ENCODE data around the gene LAMP2. TPM values are rescaled to one million over a fixed set of nuclear protein-coding genes. Genes with fewer than 3 reads are reported as not detected.

The LAMP2 gene
- total RNA-seq, 1 experiment from 2014 or later = 46.1 TPM

DNA sequence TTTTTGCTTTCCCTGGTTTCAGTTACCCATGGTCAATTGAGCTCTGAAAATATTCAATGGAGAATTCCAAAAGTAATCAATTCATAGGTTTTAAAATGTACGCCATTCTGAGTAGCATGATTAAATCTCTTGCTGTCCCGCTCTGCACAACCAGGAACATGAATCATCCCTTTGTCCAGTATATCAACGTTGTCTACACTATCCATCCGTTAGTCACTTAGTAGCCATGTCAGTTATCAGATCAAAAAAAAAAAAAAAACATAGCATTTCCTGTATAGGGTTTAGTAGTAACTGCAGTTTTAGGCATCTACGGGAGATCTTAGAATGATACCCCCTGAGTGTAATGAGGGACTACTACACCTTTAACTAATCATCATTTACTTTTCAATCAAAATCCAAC, 15.1 kb downstream of the LAMP2 start:
- peaks cover 11% of the 10 kb centered on the region for H3K79me2 ChIP-seq (ENCODE audit: low read length)
- H2AFZ ChIP-seq (ENCODE audit: low read length) = no peak overlapping the region
- DNase-seq = no peak
- 0 out of 2 replicates have a peak, but pooled peaks cover 3% of the 10 kb centered on the region for H3K36me3 ChIP-seq (ENCODE audit: insufficient read depth, low read length)
- H4K20me1 ChIP-seq (ENCODE audit: insufficient read depth, low read depth, low read length) = no peaks in the 10 kb centered on the region
- no peak overlapping the region for H3K27ac ChIP-seq (ENCODE audit: low read length)
- peaks cover 40% of the 10 kb centered on the region for H3K4me1 ChIP-seq (ENCODE audit: low read length)
- no peaks in the 10 kb centered on the region for H3K27me3 ChIP-seq (ENCODE audit: low read length)
- H3K4me2 ChIP-seq (ENCODE audit: low read depth, low read length, poor library complexity, severe bottlenecking) = no peak overlapping the region
- no peaks in the 10 kb centered on the region for H3K9me3 ChIP-seq (ENCODE audit: low read length)
- H3K9me2 ChIP-seq (replicated peaks; ENCODE audit: insufficient read depth, low read length) = no peaks in the 10 kb centered on the region
- H3K4me3 ChIP-seq (ENCODE audit: low read length) = no peak overlapping the region
- H3K9ac ChIP-seq (ENCODE audit: low read length) = no peak overlapping the region

DNA sequence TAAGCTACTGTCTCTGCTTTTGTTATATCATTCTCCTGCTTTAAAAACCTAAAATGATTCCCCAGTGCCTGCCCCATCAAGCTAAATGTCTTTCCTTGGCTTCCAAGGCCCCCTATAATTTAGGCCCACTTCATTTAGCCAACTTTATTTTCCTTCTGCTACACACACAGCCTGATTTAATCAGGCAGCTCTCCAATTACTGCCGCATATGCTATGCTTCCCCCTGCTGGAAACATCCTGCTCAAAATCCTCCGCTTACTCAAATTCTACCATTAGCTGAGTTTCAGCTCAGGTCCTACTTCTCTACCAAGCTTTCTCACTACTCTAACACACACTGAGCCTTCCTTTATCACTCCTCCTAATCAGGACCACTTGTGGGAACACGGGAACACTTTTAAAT, 17.0 kb downstream of the LAMP2 start:
- Histone ChIP-seq H3K4me3 (ENCODE audit: low read length) (no peak overlapping the region), H3K4me2 (ENCODE audit: low read depth, low read length, poor library complexity, severe bottlenecking) (no peak overlapping the region), H3K4me1 (ENCODE audit: low read length) (peaks cover 22% of the 10 kb centered on the region), H3K27me3 (ENCODE audit: low read length) (no peaks in the 10 kb centered on the region), H2AFZ (ENCODE audit: low read length) (no peak overlapping the region), H3K9ac (ENCODE audit: low read length) (no peak overlapping the region), H3K9me3 (ENCODE audit: low read length) (no peaks in the 10 kb centered on the region), H4K20me1 (ENCODE audit: insufficient read depth, low read depth, low read length) (no peaks in the 10 kb centered on the region), H3K79me2 (ENCODE audit: low read length) (peaks cover 11% of the 10 kb centered on the region), H3K36me3 (ENCODE audit: insufficient read depth, low read length) (0 out of 2 replicates have a peak, but pooled peaks cover 3% of the 10 kb centered on the region), H3K27ac (ENCODE audit: low read length) (no peak overlapping the region), H3K9me2 (replicated peaks; ENCODE audit: insufficient read depth, low read length) (no peaks in the 10 kb centered on the region)
- DNase-seq = peak; percentile 61

DNA sequence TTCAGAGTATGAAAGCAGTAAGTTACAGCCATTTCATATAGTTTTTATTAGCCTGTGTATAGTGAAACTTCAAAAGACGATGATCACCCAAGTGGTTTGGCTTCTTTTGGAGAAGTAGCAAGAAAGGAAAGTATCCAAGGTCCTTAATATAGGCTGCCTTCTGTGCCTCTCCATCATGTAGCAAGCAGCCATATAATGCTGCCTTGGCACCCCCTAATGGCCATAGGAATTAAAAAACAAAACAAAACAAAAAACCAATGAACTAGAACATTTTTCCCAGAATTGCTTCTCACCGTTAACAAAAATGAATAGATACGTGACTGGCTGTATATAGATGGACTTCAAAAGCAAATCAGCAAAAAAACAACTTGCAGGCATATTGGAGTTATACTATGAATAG, 18.9 kb downstream of the LAMP2 start:
- Histone ChIP-seq H3K4me3 (ENCODE audit: low read length) (no peak overlapping the region), H4K20me1 (ENCODE audit: insufficient read depth, low read depth, low read length) (no peaks in the 10 kb centered on the region), H2AFZ (ENCODE audit: low read length) (no peak overlapping the region), H3K79me2 (ENCODE audit: low read length) (0 out of 2 replicates have a peak, but pooled peaks cover under 1% of the 10 kb centered on the region), H3K36me3 (ENCODE audit: insufficient read depth, low read length) (0 out of 2 replicates have a peak, but pooled peaks cover 3% of the 10 kb centered on the region), H3K27me3 (ENCODE audit: low read length) (no peaks in the 10 kb centered on the region), H3K4me1 (ENCODE audit: low read length) (peaks cover 4% of the 10 kb centered on the region; the same call in 1 of the 2 replicates), H3K9ac (ENCODE audit: low read length) (no peak overlapping the region), H3K9me3 (ENCODE audit: low read length) (no peaks in the 10 kb centered on the region), H3K4me2 (ENCODE audit: low read depth, low read length, poor library complexity, severe bottlenecking) (no peak overlapping the region), H3K27ac (ENCODE audit: low read length) (no peak overlapping the region), H3K9me2 (replicated peaks; ENCODE audit: insufficient read depth, low read length) (no peaks in the 10 kb centered on the region)
- DNase-seq = no peak

DNA sequence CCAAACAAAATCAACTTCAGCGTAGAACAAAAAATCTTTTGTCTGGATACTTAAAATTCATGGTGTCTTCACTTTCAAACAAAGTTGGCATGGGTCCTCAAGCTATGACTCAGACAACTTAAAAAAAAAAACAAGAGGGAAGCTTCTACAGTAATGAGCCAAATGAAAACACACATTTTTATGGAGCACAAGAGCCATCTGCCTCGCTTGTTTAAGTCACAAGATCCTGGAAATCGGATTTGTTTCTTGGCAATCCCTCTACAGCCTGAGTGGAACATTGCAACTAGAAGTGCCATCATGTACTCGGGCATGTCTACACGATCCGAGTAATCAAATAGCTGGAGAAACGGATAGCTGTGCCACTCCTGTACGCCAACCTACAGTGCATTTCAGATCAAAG, 22.6 kb downstream of the LAMP2 start:
- Histone ChIP-seq H3K36me3 (ENCODE audit: insufficient read depth, low read length) (no peaks in the 10 kb centered on the region), H2AFZ (ENCODE audit: low read length) (no peak overlapping the region), H3K9ac (ENCODE audit: low read length) (no peak overlapping the region), H3K27ac (ENCODE audit: low read length) (no peak overlapping the region), H3K79me2 (ENCODE audit: low read length) (no peaks in the 10 kb centered on the region), H3K4me3 (ENCODE audit: low read length) (no peak overlapping the region), H3K9me2 (replicated peaks; ENCODE audit: insufficient read depth, low read length) (no peaks in the 10 kb centered on the region), H3K27me3 (ENCODE audit: low read length) (no peaks in the 10 kb centered on the region), H4K20me1 (ENCODE audit: insufficient read depth, low read depth, low read length) (no peaks in the 10 kb centered on the region), H3K4me2 (ENCODE audit: low read depth, low read length, poor library complexity, severe bottlenecking) (no peak overlapping the region), H3K9me3 (ENCODE audit: low read length) (no peaks in the 10 kb centered on the region), H3K4me1 (ENCODE audit: low read length) (no peaks in the 10 kb centered on the region)
- DNase-seq = peak; percentile 32

DNA sequence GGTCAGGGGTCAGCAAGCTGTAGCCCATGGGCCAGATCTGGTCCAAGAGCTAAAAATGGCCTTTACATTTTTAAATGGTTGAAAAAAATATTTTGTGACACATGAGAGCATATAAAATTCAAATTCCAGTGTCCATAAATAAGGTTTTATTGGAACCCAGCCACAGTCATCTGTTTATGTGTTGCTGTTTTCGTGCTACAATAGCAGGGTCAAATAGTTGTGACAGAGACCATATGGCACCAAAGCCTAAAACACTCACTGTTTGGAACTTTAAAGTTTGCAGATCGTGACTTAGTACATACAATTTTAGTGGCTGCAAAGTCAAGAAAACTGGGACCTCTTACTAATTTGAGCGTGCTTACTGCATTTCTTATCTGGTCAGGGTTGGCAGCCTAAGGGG, 29.2 kb downstream of the LAMP2 start:
- Histone ChIP-seq H3K4me3 (ENCODE audit: low read length) (no peak overlapping the region), H3K9me2 (replicated peaks; ENCODE audit: insufficient read depth, low read length) (no peaks in the 10 kb centered on the region), H4K20me1 (ENCODE audit: insufficient read depth, low read depth, low read length) (no peaks in the 10 kb centered on the region), H3K9me3 (ENCODE audit: low read length) (no peaks in the 10 kb centered on the region), H3K27ac (ENCODE audit: low read length) (no peak overlapping the region), H3K4me1 (ENCODE audit: low read length) (no peaks in the 10 kb centered on the region), H3K79me2 (ENCODE audit: low read length) (no peaks in the 10 kb centered on the region), H3K27me3 (ENCODE audit: low read length) (no peaks in the 10 kb centered on the region), H3K36me3 (ENCODE audit: insufficient read depth, low read length) (no peaks in the 10 kb centered on the region), H3K9ac (ENCODE audit: low read length) (no peak overlapping the region), H3K4me2 (ENCODE audit: low read depth, low read length, poor library complexity, severe bottlenecking) (no peak overlapping the region), H2AFZ (ENCODE audit: low read length) (no peak overlapping the region)
- no peak for DNase-seq

DNA sequence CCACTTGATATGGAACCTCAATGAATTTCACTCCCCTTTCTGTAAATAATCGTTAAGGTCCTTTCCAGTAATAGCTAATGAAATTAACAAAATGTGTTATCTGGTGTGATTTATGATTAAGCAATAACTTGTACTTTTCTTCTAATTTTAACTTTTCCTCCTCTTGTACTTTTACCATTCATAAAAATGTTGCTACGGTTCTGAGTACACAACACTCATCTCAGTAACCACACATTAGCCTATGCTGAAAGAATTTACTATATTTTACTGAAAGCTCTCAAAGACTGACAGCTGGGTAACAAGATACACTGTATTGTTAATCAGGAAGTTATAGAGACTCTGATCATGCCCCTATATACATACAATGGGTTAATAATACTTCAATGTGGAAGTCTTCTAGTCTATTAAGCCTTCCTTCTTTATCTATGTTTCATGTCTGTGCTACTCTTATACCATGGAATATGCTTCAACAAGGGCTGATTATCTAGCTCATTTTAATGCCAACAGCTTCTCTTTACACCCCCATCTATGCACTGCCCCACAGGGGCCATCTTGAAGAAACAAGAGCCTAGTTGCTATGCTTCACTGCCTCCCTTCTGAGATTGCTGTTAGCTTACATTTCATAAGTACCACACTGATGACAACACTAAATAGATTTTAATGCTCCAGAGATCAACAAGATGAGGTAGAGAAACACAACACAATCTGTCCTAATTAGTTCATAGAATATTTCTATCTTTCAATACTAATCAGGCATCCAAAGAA, 39.1 kb downstream of the LAMP2 start:
- no peaks in the 10 kb centered on the region for H3K27me3 ChIP-seq (ENCODE audit: low read length)
- no peak overlapping the region for H3K27ac ChIP-seq (ENCODE audit: low read length)
- no peaks in the 10 kb centered on the region for H3K36me3 ChIP-seq (ENCODE audit: insufficient read depth, low read length)

DNA sequence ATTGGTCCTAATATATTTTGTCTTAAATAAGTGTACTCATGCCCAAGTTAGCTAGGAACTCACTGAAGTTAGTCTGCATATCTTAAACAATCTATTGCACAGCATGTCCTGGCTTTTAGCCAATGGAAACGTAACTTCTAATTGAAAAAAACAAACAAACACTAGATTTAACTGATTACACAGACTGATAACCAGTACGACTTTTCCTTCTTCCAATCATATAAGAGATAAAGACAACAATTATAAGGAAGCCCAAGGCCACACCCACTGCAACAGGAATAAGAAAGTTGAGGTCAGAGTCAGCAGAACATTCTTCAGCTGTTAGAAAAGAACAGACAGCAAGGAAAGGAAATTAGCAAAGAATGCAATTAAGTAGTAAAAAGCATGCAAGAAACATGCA, 40.8 kb downstream of the LAMP2 start:
- no peak overlapping the region for H2AFZ ChIP-seq (ENCODE audit: low read length)
- no peak for DNase-seq
- no peaks in the 10 kb centered on the region for H3K9me3 ChIP-seq (ENCODE audit: low read length)
- H4K20me1 ChIP-seq (ENCODE audit: insufficient read depth, low read depth, low read length) = no peaks in the 10 kb centered on the region
- no peak overlapping the region for H3K9ac ChIP-seq (ENCODE audit: low read length)
- H3K4me1 ChIP-seq (ENCODE audit: low read length) = peaks cover 8% of the 10 kb centered on the region
- H3K9me2 ChIP-seq (replicated peaks; ENCODE audit: insufficient read depth, low read length) = no peaks in the 10 kb centered on the region; the same call in 1 of the 2 replicates
- no peaks in the 10 kb centered on the region for H3K36me3 ChIP-seq (ENCODE audit: insufficient read depth, low read length)
- H3K27me3 ChIP-seq (ENCODE audit: low read length) = no peaks in the 10 kb centered on the region
- H3K4me3 ChIP-seq (ENCODE audit: low read length) = no peak overlapping the region
- H3K4me2 ChIP-seq (ENCODE audit: low read depth, low read length, poor library complexity, severe bottlenecking) = no peak overlapping the region
- no peaks in the 10 kb centered on the region for H3K79me2 ChIP-seq (ENCODE audit: low read length)
- no peak overlapping the region for H3K27ac ChIP-seq (ENCODE audit: low read length)

More for the DNA sequence above, 39.1 kb downstream of the LAMP2 start:
- no peaks in the 10 kb centered on the region for H4K20me1 ChIP-seq (ENCODE audit: insufficient read depth, low read depth, low read length)
- no peaks in the 10 kb centered on the region for H3K79me2 ChIP-seq (ENCODE audit: low read length)
- H3K9me3 ChIP-seq (ENCODE audit: low read length) = no peaks in the 10 kb centered on the region
- no peak for DNase-seq
- no peak overlapping the region for H2AFZ ChIP-seq (ENCODE audit: low read length)
- no peak overlapping the region for H3K4me2 ChIP-seq (ENCODE audit: low read depth, low read length, poor library complexity, severe bottlenecking)
- no peaks in the 10 kb centered on the region; the same call in 1 of the 2 replicates for H3K9me2 ChIP-seq (replicated peaks; ENCODE audit: insufficient read depth, low read length)
- H3K9ac ChIP-seq (ENCODE audit: low read length) = no peak overlapping the region
- H3K4me3 ChIP-seq (ENCODE audit: low read length) = no peak overlapping the region
- peaks cover 8% of the 10 kb centered on the region for H3K4me1 ChIP-seq (ENCODE audit: low read length)

DNA sequence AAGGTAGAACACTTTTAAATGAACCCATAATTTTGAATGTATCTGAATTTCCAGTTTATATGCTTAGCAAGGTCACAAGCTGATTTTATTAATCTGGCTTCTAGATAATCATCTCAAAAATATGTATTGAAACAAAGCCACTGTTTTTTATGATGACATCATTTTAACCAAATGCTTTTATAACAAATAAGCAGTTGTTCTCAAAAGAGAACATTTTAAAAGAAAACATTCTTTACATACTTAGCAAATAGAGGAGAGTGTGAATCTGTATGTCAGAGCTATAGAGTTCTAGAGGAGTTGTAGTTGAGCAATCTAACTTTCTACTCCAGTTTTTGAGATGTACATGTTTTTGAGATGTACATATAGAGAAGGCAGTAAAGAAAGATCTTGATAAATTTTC, 42.5 kb downstream of the LAMP2 start:
- Histone ChIP-seq H3K27me3 (ENCODE audit: low read length) (no peaks in the 10 kb centered on the region), H3K9me3 (ENCODE audit: low read length) (no peaks in the 10 kb centered on the region), H3K27ac (ENCODE audit: low read length) (no peak overlapping the region), H4K20me1 (ENCODE audit: insufficient read depth, low read depth, low read length) (no peaks in the 10 kb centered on the region), H3K4me1 (ENCODE audit: low read length) (peaks cover 8% of the 10 kb centered on the region), H3K4me3 (ENCODE audit: low read length) (no peak overlapping the region), H2AFZ (ENCODE audit: low read length) (no peak overlapping the region), H3K79me2 (ENCODE audit: low read length) (no peaks in the 10 kb centered on the region), H3K36me3 (ENCODE audit: insufficient read depth, low read length) (no peaks in the 10 kb centered on the region), H3K9ac (ENCODE audit: low read length) (no peak overlapping the region), H3K4me2 (ENCODE audit: low read depth, low read length, poor library complexity, severe bottlenecking) (no peak overlapping the region), H3K9me2 (replicated peaks; ENCODE audit: insufficient read depth, low read length) (no peaks in the 10 kb centered on the region; the same call in 1 of the 2 replicates)
- no peak for DNase-seq
